HepG2 (cell line): ENCODE results near the gene PCSK6. TPM values are rescaled to one million over a fixed set of nuclear protein-coding genes. Genes with fewer than 3 reads are reported as not detected.

Experiments used
- ATAC-seq: fragments of 200-7000 bp; cut with Tn5 transposase; 3 replicates; pipeline ENCODE4 v1.9.1; 2020; ENCODE audit warnings: mild to moderate bottlenecking, moderate library complexity
- BruUV-seq: library from RNA; stranded (reverse); fragments of 400-500 nt; replicated peaks from 2 replicates; lab custom pipeline; 2021; lab: Mats Ljungman, UMichigan
- CTCF ChIA-PET: fragments of 300-600 bp; formaldehyde crosslinking; extraction: SDS; loops from one replicate; lab custom pipeline; 2021; ENCODE audit warnings: low total read pairs, inconsistent platforms, low intra/inter-chr PET ratio; lab: Yijun Ruan, JAX
- POLR2A ChIA-PET: fragments of 350-600 bp; sonication (Branson Sonifier 250); formaldehyde crosslinking; loops from one replicate; lab custom pipeline; 2020; ENCODE audit warnings: antibody characterized with exemption, inconsistent platforms; lab: Yijun Ruan, JAX
- DNase-seq: peaks from one replicate; pipeline ENCODE4 v3.0.0-alpha.2; 2015; ENCODE audit warnings: low spot score
- FAIRE-seq: peaks from 3 replicates; lab custom pipeline; 2011; peaks lifted over from hg19 to GRCh38; lab: Jason Lieb, UNC
- H2AFZ ChIP-seq: one replicate; pipeline ENCODE4 v1.6.1; 2011; ENCODE audit warnings: low read length, inconsistent platforms
- H3K27ac ChIP-seq: fragments of 300-600 bp; 3 replicates; pipeline ENCODE4 v1.8.0; 2011; ENCODE audit warnings: mixed run types, mild to moderate bottlenecking, mixed read lengths, low read length, inconsistent platforms; ENCODE audit not compliant: insufficient read depth; ENCODE audit errors: extremely low read length
- H3K27me3 ChIP-seq, 2 experiments: fragments of 200-600 bp in 1 of 2; 2 replicates in 1 of 2; 3 replicates in 1 of 2; pipeline versions ENCODE4 v1.6.0 to v1.8.0; 2011; ENCODE audit warnings: low read length in 2 of 2, mild to moderate bottlenecking in 2 of 2, moderate library complexity in 2 of 2, inconsistent platforms in 1 of 2; ENCODE audit not compliant: insufficient read depth in 2 of 2, control insufficient read depth in 1 of 2
- H3K36me3 ChIP-seq, 2 experiments: fragments of 200-600 bp in 1 of 2; replicated peaks in 1 of 2; 2 replicates in 1 of 2; 3 replicates in 1 of 2; pipeline versions ENCODE4 v1.5.1 to v1.8.0; 2011; ENCODE audit warnings: low read length in 2 of 2, inconsistent platforms in 1 of 2; ENCODE audit not compliant: insufficient read depth in 2 of 2, control insufficient read depth in 1 of 2
- H3K4me1 ChIP-seq: 2 replicates; pipeline ENCODE4 v1.5.1; 2012; ENCODE audit warnings: low read length, inconsistent platforms; ENCODE audit not compliant: insufficient read depth
- H3K4me2 ChIP-seq: 2 replicates; pipeline ENCODE4 v1.6.0; 2011; ENCODE audit warnings: low read depth, low read length, inconsistent platforms
- H3K4me3 ChIP-seq, 3 experiments: fragments of 200-600 bp in 1 of 3; sonication (generic), shearing (Covaris generic) in 1 of 3; replicated peaks in 1 of 3; 2 replicates each; pipeline ENCODE4 v1.5.1; 2011 to 2016; ENCODE audit warnings: low read length in 3 of 3, inconsistent platforms in 2 of 3, low read depth in 2 of 3, mild to moderate bottlenecking in 2 of 3, control low read depth in 1 of 3, mixed read lengths in 1 of 3; ENCODE audit not compliant: insufficient read depth in 1 of 3
- H3K79me2 ChIP-seq: one replicate; pipeline ENCODE4 v1.6.1; 2011; ENCODE audit warnings: low read length, inconsistent platforms; ENCODE audit not compliant: insufficient read depth
- H3K9ac ChIP-seq: 2 replicates; pipeline ENCODE4 v1.6.0; 2011; ENCODE audit warnings: mild to moderate bottlenecking, low read depth, low read length, inconsistent platforms; ENCODE audit not compliant: insufficient read depth
- H3K9me3 ChIP-seq: 2 replicates; pipeline ENCODE4 v1.5.1; 2012; ENCODE audit warnings: mild to moderate bottlenecking, low read length
- H4K20me1 ChIP-seq: 2 replicates; pipeline ENCODE4 v1.6.0; 2011; ENCODE audit warnings: inconsistent platforms, mild to moderate bottlenecking, low read length, moderate library complexity; ENCODE audit not compliant: insufficient read depth
- FOSL2 ChIP-seq: sonication (generic); formaldehyde crosslinking; IDR thresholded peaks from 2 replicates; pipeline ENCODE4 v1.4.0; 2020; ENCODE audit warnings: missing genetic modification reagents
- IRX3 ChIP-seq: sonication (generic); formaldehyde crosslinking; IDR thresholded peaks from 2 replicates; pipeline ENCODE4 v1.8.1; 2023; ENCODE audit warnings: mild to moderate bottlenecking, low read depth, missing genetic modification reagents, borderline replicate concordance
- LBX2 ChIP-seq: sonication (generic); formaldehyde crosslinking; IDR thresholded peaks from 2 replicates; pipeline ENCODE4 v1.5.0; 2020; ENCODE audit warnings: missing genetic modification reagents, mild to moderate bottlenecking, borderline replicate concordance
- MTF2 ChIP-seq: sonication (generic); formaldehyde crosslinking; IDR thresholded peaks from 2 replicates; pipeline ENCODE4 v1.5.0; 2020; ENCODE audit warnings: missing genetic modification reagents, borderline replicate concordance
- NFYB ChIP-seq: sonication (generic); formaldehyde crosslinking; IDR thresholded peaks from 2 replicates; pipeline ENCODE4 v1.4.0; 2020; ENCODE audit warnings: missing genetic modification reagents
- YEATS2 ChIP-seq: sonication (generic); formaldehyde crosslinking; IDR thresholded peaks from 2 replicates; pipeline ENCODE4 v1.4.0; 2020; ENCODE audit warnings: missing genetic modification reagents, borderline replicate concordance
- ZBTB20 ChIP-seq: sonication (generic); formaldehyde crosslinking; IDR thresholded peaks from 2 replicates; pipeline ENCODE4 v1.8.1; 2023; ENCODE audit warnings: missing genetic modification reagents, low read depth, mild to moderate bottlenecking, borderline replicate concordance
- ZEB1 ChIP-seq: IDR thresholded peaks from 2 replicates; pipeline ENCODE4 v1.6.1; 2012; ENCODE audit warnings: mild to moderate bottlenecking, low read depth, inconsistent platforms; ENCODE audit not compliant: insufficient replicate concordance
- ZMAT3 ChIP-seq: sonication (generic); formaldehyde crosslinking; conservative IDR thresholded peaks from 2 replicates; pipeline ENCODE4 v1.7.0; 2021; ENCODE audit warnings: missing genetic modification reagents
- ZNF563 ChIP-seq: sonication (generic); formaldehyde crosslinking; IDR thresholded peaks from 2 replicates; pipeline ENCODE4 v1.8.0; 2022; ENCODE audit warnings: mild to moderate bottlenecking, moderate library complexity, missing genetic modification reagents
- ZNF574 ChIP-seq: sonication (generic); formaldehyde crosslinking; IDR thresholded peaks from 2 replicates; pipeline ENCODE4 v1.4.0; 2020; ENCODE audit warnings: missing genetic modification reagents
- ZNF674 ChIP-seq: sonication (generic); formaldehyde crosslinking; IDR thresholded peaks from 2 replicates; pipeline ENCODE4 v1.5.0; 2020; ENCODE audit warnings: low read depth, mild to moderate bottlenecking, missing genetic modification reagents
- WGBS: methylation state at CpG from one replicate; pipeline ENCODE4 v1.1.6; 2017; ENCODE audit warnings: low lambda C conversion rate; 5-methylcytosine and 5-hydroxymethylcytosine counted together
- in situ Hi-C: cut with HindIII; loops from 2 replicates; pipeline ENCODE4 v1.10.0; 2017; ENCODE audit warnings: low pct_unique_long_range_greater_than_20kb; ENCODE audit not compliant: extremely low pct_ligation_motif_present
- intact Hi-C: fragments of 100-400 bp; cut with micrococcal nuclease; formaldehyde crosslinking; loops from one replicate; pipeline ENCODE4 v1.10.0; 2022; ENCODE audit not compliant: unreplicated experiment
- polyA plus RNA-seq, 8 experiments: library from polyadenylated mRNA; depleted of rRNA in 3 of 8; stranded (reverse) in 7 of 8; unstranded in 1 of 8; fragments of >200 nt; fragmentation: Illumina TruSeq in 4 of 8; extraction: Trizol in 4 of 8; gene quantifications; 2 replicates each; pipeline versions ENCODE4 v1.2.1 to v1.2.3, GENCODE V29; 2011 to 2016; ENCODE audit warnings: low read depth in 4 of 8, missing spikeins in 1 of 8, mixed read lengths in 1 of 8; ENCODE audit not compliant: insufficient read depth in 1 of 8
- total RNA-seq, 5 experiments: library from RNA; depleted of rRNA; stranded (reverse); fragments of >200 nt; fragmentation: Illumina TruSeq; extraction: Trizol; gene quantifications; 2 replicates each; pipeline ENCODE4 v1.2.3, GENCODE V29; 2016; ENCODE audit warnings: low read depth in 1 of 5

The PCSK6 gene
- total and polyA plus RNA-seq, 2 of the 13 experiments (the other 11 are each of a cell fraction or from before 2014, with no cell fraction given): 56.5 to 155 TPM

- H3K79me2 ChIP-seq: no peaks in the 10 kb centered on the region
- H3K4me3 ChIP-seq: no peak overlapping the region
- H3K4me2 ChIP-seq: no peak overlapping the region; the same call in 1 of the 2 replicates
- in situ Hi-C loops: no loop called here
- no peaks in the 10 kb centered on the region for H3K36me3 ChIP-seq
- TF ChIP-seq FOSL2 (CRISPR knock-in tag) (peak; percentile 55), ZNF574 (CRISPR knock-in tag) (no peak)
- H2AFZ ChIP-seq: no peak overlapping the region
- CTCF ChIA-PET: no interaction called here
- ATAC-seq (no peak), FAIRE-seq (no peak), DNase-seq (no peak)
- H3K4me1 ChIP-seq: peaks cover 58% of the 10 kb centered on the region
- POLR2A ChIA-PET: no interaction called here
- H3K27ac ChIP-seq: no peak overlapping the region
- no TSS peak for BruUV-seq
- WGBS: 70% methylated on average over 17 of the region's 17 CpGs
- no peaks in the 10 kb centered on the region for H4K20me1 ChIP-seq
- no peak overlapping the region for H3K9ac ChIP-seq
- intact Hi-C loops: loop anchor here (5.0 kb wide), 1 partner anchor 72 kb away; no protein-coding TSS in a partner anchor
- H3K9me3 ChIP-seq: no peaks in the 10 kb centered on the region
- H3K27me3 ChIP-seq: no peaks in the 10 kb centered on the region; a peak in 1 of 5 replicates
Observed at GRCh38 chr15:101504866-101505609, 15.5 kb upstream of the PCSK6 start.

- Histone ChIP-seq H4K20me1 (no peaks in the 10 kb centered on the region), H3K36me3 (no peaks in the 10 kb centered on the region)
- 86% methylated on average over 8 of the region's 9 CpGs for WGBS
- intact Hi-C loops: loop anchor here (5.0 kb wide), 1 partner anchor 73 kb away; no protein-coding TSS in a partner anchor
- ATAC-seq: no peak
- CTCF ChIA-PET: no interaction called here
- POLR2A ChIA-PET: interaction anchor here (0.8 kb wide), 1 partner anchor 24 kb away, joined by 3 read pairs; no protein-coding TSS in a partner anchor
- TF ChIP-seq ZNF563 (CRISPR knock-in tag): no peak
- TF ChIP-seq ZBTB20: no peak
- no peak for TF ChIP-seq ZNF674 (CRISPR knock-in tag)
- TF ChIP-seq ZEB1: no peak
- no peak for TF ChIP-seq YEATS2 (CRISPR knock-in tag)
- TF ChIP-seq MTF2 (CRISPR knock-in tag): no peak
- TF ChIP-seq NFYB (CRISPR knock-in tag): no peak
- TF ChIP-seq ZMAT3: no peak
- TF ChIP-seq LBX2: no peak
- TF ChIP-seq IRX3 (CRISPR knock-in tag): no peak
- TF ChIP-seq, all 625 proteins: peak for 0
- H3K27me3 ChIP-seq: no peaks in the 10 kb centered on the region; a peak in 1 of 5 replicates
- no peak overlapping the region for H3K9ac ChIP-seq
- DNase-seq: no peak
- in situ Hi-C loops: no loop called here
- no peak overlapping the region for H2AFZ ChIP-seq
- H3K4me2 ChIP-seq: no peak overlapping the region
- no TSS peak for BruUV-seq
- peaks cover 58% of the 10 kb centered on the region for H3K4me1 ChIP-seq
- H3K27ac ChIP-seq: no peak overlapping the region
- H3K4me3 ChIP-seq: no peak overlapping the region
- H3K79me2 ChIP-seq: no peaks in the 10 kb centered on the region
- FAIRE-seq: no peak
- H3K9me3 ChIP-seq: no peaks in the 10 kb centered on the region
Observed at GRCh38 chr15:101504373-101504772, 14.9 kb upstream of the PCSK6 start.
